Lung (tissue), 12 donors: Measurements from ENCODE around the gene ARIH1. TPM values are rescaled to one million over a fixed set of nuclear protein-coding genes. Genes with fewer than 3 reads are reported as not detected.

ENCODE experiments used
- ATAC-seq: fragments of 200-7000 bp; cut with Tn5 transposase; one replicate; pipeline ENCODE4 v1.9.1; 2020; ENCODE audit warnings: moderate number of reproducible peaks; ENCODE audit not compliant: insufficient read depth, low FRiP score
- DNase-seq, 3 donors: peaks; one replicate each; pipeline ENCODE4 v3.0.0-alpha.2; 2013 to 2017
- H3K27ac ChIP-seq, 2 donors: one replicate each; pipeline ENCODE4 v1.5.1; 2013; ENCODE audit warnings: mild to moderate bottlenecking in 2 of 2, moderate library complexity in 2 of 2, control low read depth in 1 of 2, inconsistent platforms in 1 of 2, low read depth in 1 of 2, low read length in 1 of 2
- H3K27me3 ChIP-seq, 3 donors: one replicate each; pipeline ENCODE4 v1.5.1; 2013; ENCODE audit warnings: low read length in 2 of 3; ENCODE audit not compliant: control insufficient read depth in 3 of 3, insufficient read depth in 3 of 3
- H3K36me3 ChIP-seq, 4 donors: one replicate each; pipeline ENCODE4 v1.5.1; 2013; ENCODE audit warnings: low read length in 4 of 4, mild to moderate bottlenecking in 1 of 4, moderate library complexity in 1 of 4; ENCODE audit not compliant: control insufficient read depth in 4 of 4, insufficient read depth in 4 of 4
- H3K4me1 ChIP-seq, 5 donors: one replicate each; pipeline ENCODE4 v1.5.1; 2013; ENCODE audit warnings: low read length in 5 of 5, mild to moderate bottlenecking in 2 of 5, moderate library complexity in 1 of 5; ENCODE audit not compliant: control insufficient read depth in 5 of 5, insufficient read depth in 5 of 5
- H3K4me3 ChIP-seq: one replicate; pipeline ENCODE4 v1.5.1; 2013; ENCODE audit warnings: mild to moderate bottlenecking, control low read depth, moderate library complexity
- H3K9ac ChIP-seq, 2 donors: one replicate each; pipeline ENCODE4 v1.5.1; 2013; ENCODE audit warnings: low read length in 2 of 2, control low read depth in 1 of 2; ENCODE audit not compliant: insufficient read depth in 1 of 2
- H3K9me3 ChIP-seq, 4 donors: one replicate each; pipeline ENCODE4 v1.5.1; 2013; ENCODE audit warnings: low read length in 3 of 4, mild to moderate bottlenecking in 1 of 4, moderate library complexity in 1 of 4; ENCODE audit not compliant: control insufficient read depth in 4 of 4, insufficient read depth in 3 of 4
- CTCF ChIP-seq: IDR thresholded peaks from 2 replicates; pipeline ENCODE4 v1.5.1; 2012; ENCODE audit warnings: mild to moderate bottlenecking; ENCODE audit errors: control extremely low read depth, extremely low read depth
- WGBS, 2 donors: extraction: QIAGEN DNeasy Blood & Tissue Kit; methylation state at CpG; one replicate each; pipeline ENCODE4 v1.1.7; 2013; 5-methylcytosine and 5-hydroxymethylcytosine counted together
- polyA plus RNA-seq, 2 donors: library from polyadenylated mRNA; stranded (reverse); fragments of 200-250 nt; gene quantifications; one replicate each; pipeline ENCODE4 v1.2.1, GENCODE V29; 2013
- total RNA-seq, 2 donors: library from RNA; depleted of rRNA in 1 of 2; stranded (reverse); fragments of >200 nt in 1 of 2; gene quantifications; one replicate each; pipeline ENCODE4 v1.2.1, GENCODE V29; 2014 to 2021
- donor health status: control.
- donor health status: control.
- donor health status: Bipolar disorder and iron deficiency.
- donor health status: healthy.
- donor health status: DM: yes; HTN: yes; CAD: no.

The ARIH1 gene
- total and polyA plus RNA-seq, 4 donors = 18.8 to 131 (median 66.0) TPM

- TF ChIP-seq CTCF = no peak
- Histone ChIP-seq H3K4me1 (peaks cover 0 to 5% (median 0%) of the 10 kb centered on the region in 5 donors), H3K36me3 (peaks cover 0 to 3% (median 2%) of the 10 kb centered on the region in 4 donors), H3K9me3 (no peaks in the 10 kb centered on the region), H3K9ac (no peak overlapping the region), H3K27me3 (no peaks in the 10 kb centered on the region), H3K4me3 (no peak overlapping the region), H3K27ac (no peak overlapping the region)
- no peak for DNase-seq
- no peak for ATAC-seq
- WGBS, 2 donors = 74 to 91% methylated on average over 1 of the region's 1 CpG
Measured at GRCh38 chr15:72521682-72522081, 47.6 kb downstream of the ARIH1 start.

GRCh38 chr15:72532991-72533601, 59.0 kb downstream of the ARIH1 start:
- TF ChIP-seq CTCF = peak; percentile 16
- H3K27ac ChIP-seq = no peak overlapping the region
- WGBS, 2 donors = 97 to 98% methylated on average over 5 of the region's 5 CpGs
- peaks cover 0 to 6% (median 2%) of the 10 kb centered on the region in 5 donors for H3K4me1 ChIP-seq
- no peaks in the 10 kb centered on the region for H3K27me3 ChIP-seq
- H3K9ac ChIP-seq = no peak overlapping the region
- ATAC-seq = no peak
- no peak overlapping the region for H3K4me3 ChIP-seq
- no peak for DNase-seq
- H3K36me3 ChIP-seq = no peaks in the 10 kb centered on the region
- no peaks in the 10 kb centered on the region for H3K9me3 ChIP-seq

- H3K4me1 ChIP-seq = peaks cover 0 to 4% (median 2%) of the 10 kb centered on the region in 5 donors
- no peak for ATAC-seq
- H3K27me3 ChIP-seq = no peaks in the 10 kb centered on the region
- no peak overlapping the region for H3K9ac ChIP-seq
- H3K4me3 ChIP-seq = no peak overlapping the region
- DNase-seq = no peak
- no peak overlapping the region for H3K27ac ChIP-seq
- TF ChIP-seq CTCF = no peak
- WGBS, 2 donors = 76 to 89% methylated on average over 3 of the region's 3 CpGs
- no peaks in the 10 kb centered on the region for H3K36me3 ChIP-seq
- no peaks in the 10 kb centered on the region for H3K9me3 ChIP-seq
Measured at GRCh38 chr15:72534523-72534922, 60.4 kb downstream of the ARIH1 start.

- no peak for ATAC-seq
- 93 to 96% methylated on average over 3 of the region's 3 CpGs for WGBS, 2 donors
Measured at GRCh38 chr15:72535911-72536310, 61.8 kb downstream of the ARIH1 start.

More at GRCh38 chr15:72535911-72536310, 61.8 kb downstream of the ARIH1 start:
- Histone ChIP-seq H3K4me3 (no peak overlapping the region), H3K9me3 (peaks cover 0 to 6% (median under 1%) of the 10 kb centered on the region in 4 donors), H3K9ac (no peak overlapping the region), H3K27me3 (no peaks in the 10 kb centered on the region), H3K27ac (no peak overlapping the region), H3K36me3 (peaks cover 0 to 7% (median 0%) of the 10 kb centered on the region in 4 donors), H3K4me1 (peaks cover 0 to 4% (median 2%) of the 10 kb centered on the region in 5 donors)
- no peak for DNase-seq
- TF ChIP-seq CTCF = no peak
